SK-N-SH (cell line): ENCODE results near the gene TMEM176B.

Experiments
- CHD2 ChIP-seq: fragments of 150-350 bp; IDR thresholded peaks from 2 replicates; pipeline ENCODE4 v1.6.1; 2018; ENCODE audit warnings: low read length; ENCODE audit not compliant: partially characterized antibody
- CTCF ChIP-seq: fragments of 200-600 bp; sonication (generic); IDR thresholded peaks from 2 replicates; pipeline ENCODE4 v1.6.1; 2017; ENCODE audit warnings: antibody characterized with exemption, mild to moderate bottlenecking, moderate library complexity
- EP300 ChIP-seq, 2 experiments: IDR thresholded peaks; 2 replicates each; pipeline versions ENCODE4 v1.4.0 to v1.6.1; 2012; ENCODE audit warnings: borderline replicate concordance in 1 of 2, low read depth in 1 of 2, low read length in 1 of 2
- FOXM1 ChIP-seq: IDR thresholded peaks from 2 replicates; pipeline ENCODE4 v1.4.0; 2012; ENCODE audit warnings: low read depth, mild to moderate bottlenecking
- RAD21 ChIP-seq: IDR thresholded peaks from 2 replicates; pipeline ENCODE4 v1.6.1; 2012; ENCODE audit warnings: mild to moderate bottlenecking, low read length
- REST ChIP-seq: IDR thresholded peaks from 2 replicates; pipeline ENCODE4 v1.6.1; 2012; ENCODE audit warnings: mild to moderate bottlenecking, low read depth, low read length, moderate library complexity
- SIN3A ChIP-seq: IDR thresholded peaks from 2 replicates; pipeline ENCODE4 v1.6.1; 2012; ENCODE audit warnings: low read depth, mild to moderate bottlenecking, low read length, moderate library complexity, borderline replicate concordance
- YY1 ChIP-seq: IDR thresholded peaks from 2 replicates; pipeline ENCODE4 v1.4.0; 2012; ENCODE audit warnings: low read depth, mild to moderate bottlenecking
- ZBTB33 ChIP-seq: IDR thresholded peaks from 2 replicates; pipeline ENCODE4 v1.4.0; 2012; ENCODE audit warnings: low read depth, borderline replicate concordance

- TF ChIP-seq CTCF (no peak), YY1 (no peak), REST (no peak), SIN3A (no peak), EP300 (IDR thresholded peaks at IDR 0.05; ENCODE audit: borderline replicate concordance in 1 of 2, low read depth in 1 of 2, low read length in 1 of 2) (no peak), ZBTB33 (no peak), FOXM1 (no peak), RAD21 (no peak), CHD2 (no peak)
Measured at GRCh38 chr7:150745876-150746275, 54.3 kb downstream of the TMEM176B start.
